ENCODE measurements around the gene MAP3K19.

DNA sequence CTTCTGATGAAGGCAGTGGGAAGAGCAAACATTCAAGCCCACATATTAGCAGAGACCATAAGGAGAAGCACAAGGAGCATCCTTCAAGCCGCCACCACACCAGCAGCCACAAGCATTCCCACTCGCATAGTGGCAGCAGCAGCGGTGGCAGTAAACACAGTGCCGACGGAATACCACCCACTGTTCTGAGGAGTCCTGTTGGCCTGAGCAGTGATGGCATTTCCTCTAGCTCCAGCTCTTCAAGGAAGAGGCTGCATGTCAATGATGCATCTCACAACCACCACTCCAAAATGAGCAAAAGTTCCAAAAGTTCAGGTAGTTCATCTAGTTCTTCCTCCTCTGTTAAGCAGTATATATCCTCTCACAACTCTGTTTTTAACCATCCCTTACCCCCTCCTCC lies 93.2 kb downstream of the MAP3K19 start:
- no peak for TF ChIP-seq EZH2 (IDR thresholded peaks at IDR 0.05)
- no peak for TF ChIP-seq POLR2AphosphoS5 (IDR thresholded peaks at IDR 0.05; ENCODE audit: borderline replicate concordance, low read depth, low read length)
